Superior temporal gyrus (tissue), 1 donor: ENCODE results near the gene SHISA6.

Source experiments
- DNase-seq: peaks from one replicate; pipeline ENCODE4 v3.0.0-alpha.2; 2016; ENCODE audit errors: extremely low spot score

Gene SHISA6

GRCh38 chr17:11353601-11354000 lies 112.6 kb downstream of the SHISA6 start:
- no peak for DNase-seq

- DNase-seq, result no peak
Measured at GRCh38 chr17:11356371-11356770, 115.4 kb downstream of the SHISA6 start.

GRCh38 chr17:11363565-11364117 lies 122.6 kb downstream of the SHISA6 start:
- no peak for DNase-seq

GRCh38 chr17:11366272-11366850 lies 125.3 kb downstream of the SHISA6 start:
- peak; percentile 32 for DNase-seq

- no peak for DNase-seq
Measured at GRCh38 chr17:11369575-11369974, 128.6 kb downstream of the SHISA6 start.

GRCh38 chr17:11372692-11373091 lies 131.7 kb downstream of the SHISA6 start:
- no peak for DNase-seq

- DNase-seq, result no peak
Measured at GRCh38 chr17:11378506-11378905, 137.5 kb downstream of the SHISA6 start.

- DNase-seq, result no peak
Measured at GRCh38 chr17:11380761-11381160, 139.7 kb downstream of the SHISA6 start.

GRCh38 chr17:11383157-11383556 lies 142.1 kb downstream of the SHISA6 start:
- no peak for DNase-seq

GRCh38 chr17:11384131-11384530 lies 143.1 kb downstream of the SHISA6 start:
- no peak for DNase-seq

GRCh38 chr17:11387610-11388009 lies 146.6 kb downstream of the SHISA6 start:
- DNase-seq, result no peak

GRCh38 chr17:11388054-11388453 lies 147.0 kb downstream of the SHISA6 start:
- no peak for DNase-seq

- DNase-seq, result no peak
Measured at GRCh38 chr17:11389583-11389982, 148.6 kb downstream of the SHISA6 start.

GRCh38 chr17:11391134-11391533 lies 150.1 kb downstream of the SHISA6 start:
- no peak for DNase-seq

GRCh38 chr17:11404431-11405276 lies 163.6 kb downstream of the SHISA6 start:
- no peak for DNase-seq

GRCh38 chr17:11406716-11407115 lies 165.7 kb downstream of the SHISA6 start:
- no peak for DNase-seq

GRCh38 chr17:11412654-11413053 lies 171.6 kb downstream of the SHISA6 start:
- DNase-seq, result no peak

- no peak for DNase-seq
Measured at GRCh38 chr17:11418342-11418741, 177.3 kb downstream of the SHISA6 start.

GRCh38 chr17:11430751-11431150 lies 189.7 kb downstream of the SHISA6 start:
- no peak for DNase-seq

- DNase-seq, result no peak
Measured at GRCh38 chr17:11438673-11439072, 197.7 kb downstream of the SHISA6 start.

- DNase-seq, result no peak
Measured at GRCh38 chr17:11441004-11441403, 200.0 kb downstream of the SHISA6 start.

GRCh38 chr17:11446316-11446715 lies 205.3 kb downstream of the SHISA6 start:
- no peak for DNase-seq

- DNase-seq, result no peak
Measured at GRCh38 chr17:11454096-11454495, 213.1 kb downstream of the SHISA6 start.
